Dedifferentiated amniotic fluid mesenchymal stem cell (primary cell): Measurements from ENCODE around the gene EPB41L5.
"Not testable (repeated sequence)": the region's sequence is repeated elsewhere in the genome, so short reads cannot be mapped to it uniquely, and the experiment has no call there.

Source experiments
- DNase-seq: peaks from one replicate; pipeline ENCODE4 v3.0.0-alpha.2; 2016; ENCODE audit errors: extremely low spot score

EPB41L5 gene

DNA sequence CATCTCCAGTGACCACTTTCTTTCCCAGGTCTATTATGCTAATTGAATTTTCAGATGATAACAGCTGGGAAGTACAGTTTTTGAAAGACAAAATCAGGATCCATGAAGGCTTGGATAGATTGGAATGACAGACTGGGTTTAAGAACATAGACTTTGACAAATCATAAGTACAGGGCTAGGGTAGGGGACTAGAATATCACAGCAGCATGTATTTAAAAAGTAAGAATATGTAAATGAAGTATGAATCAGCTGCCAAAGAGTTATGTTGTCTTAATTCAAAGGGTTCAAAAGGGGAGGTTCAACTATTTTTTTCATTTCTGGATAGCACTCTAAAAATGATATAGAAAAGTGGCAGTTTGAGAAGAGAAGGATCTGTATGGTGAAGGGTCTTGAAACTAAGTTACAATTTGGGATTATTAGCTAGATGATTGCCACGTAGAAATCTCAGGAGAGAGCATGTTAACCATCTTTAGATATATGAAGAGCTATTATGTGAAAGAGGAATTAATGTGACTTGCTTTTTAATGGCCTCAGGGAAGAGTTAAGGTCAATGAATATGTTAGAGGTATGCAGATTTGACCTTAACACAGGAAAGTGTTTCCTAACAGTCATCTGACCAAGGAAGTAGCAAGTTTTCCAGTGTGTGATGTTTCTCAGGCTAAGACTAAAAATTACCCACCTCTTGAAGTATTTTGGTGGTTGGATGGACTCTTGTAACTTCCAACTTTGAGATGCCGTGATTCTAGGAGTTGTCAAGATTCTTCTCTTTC is 128.6 kb downstream of the EPB41L5 start:
- no peak for DNase-seq

DNA sequence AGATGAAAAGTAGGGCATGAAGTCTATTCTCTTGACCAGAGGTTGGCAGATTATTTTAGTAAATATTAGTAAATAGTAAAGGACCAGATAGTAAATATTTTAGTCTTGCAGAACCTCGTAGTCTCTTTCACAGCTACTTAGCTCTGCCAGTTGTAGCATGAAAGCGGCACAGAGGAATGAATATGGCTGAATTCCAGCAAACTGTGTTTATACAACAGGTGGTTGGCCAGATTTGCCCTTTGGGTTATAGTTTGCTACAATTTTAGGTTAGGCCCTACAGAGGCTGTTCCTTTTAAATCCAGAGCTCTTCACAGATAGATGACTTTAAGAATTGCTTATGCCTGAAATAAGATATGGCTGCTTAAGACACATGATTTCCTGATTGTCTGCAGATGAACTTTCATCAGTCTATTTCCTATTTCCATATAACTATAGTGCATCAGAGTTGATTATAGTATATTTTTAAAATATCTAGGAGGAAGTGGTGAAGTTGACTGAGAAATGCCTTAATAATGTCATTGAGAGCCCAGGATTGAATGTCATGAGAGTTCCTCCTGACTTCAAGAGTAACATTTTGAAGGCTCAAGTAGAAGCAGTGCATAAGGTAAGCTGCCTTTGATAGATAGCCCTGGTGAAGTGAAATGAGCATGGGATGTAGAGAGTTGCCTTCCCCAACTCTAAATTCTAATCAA is 129.8 kb downstream of the EPB41L5 start:
- DNase-seq = no peak

DNA sequence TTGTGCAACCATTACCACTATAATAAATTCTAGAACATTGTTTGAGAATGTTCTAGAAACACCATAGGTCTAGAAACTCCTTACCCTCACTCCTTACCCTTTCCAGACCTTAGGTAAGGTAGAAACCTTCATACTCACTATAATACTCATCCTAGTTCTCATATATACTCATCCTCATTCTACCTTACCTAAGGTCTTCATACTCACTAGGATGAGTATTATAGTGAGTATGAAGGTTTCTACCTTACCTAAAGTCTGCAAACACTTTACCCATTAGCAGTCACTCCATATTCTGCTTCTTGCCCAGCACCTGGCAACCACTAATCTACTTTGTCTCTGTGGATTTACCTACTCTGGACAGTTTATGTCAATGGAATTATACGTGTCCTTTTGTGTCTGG is 135.4 kb downstream of the EPB41L5 start:
- no peak for DNase-seq

DNA sequence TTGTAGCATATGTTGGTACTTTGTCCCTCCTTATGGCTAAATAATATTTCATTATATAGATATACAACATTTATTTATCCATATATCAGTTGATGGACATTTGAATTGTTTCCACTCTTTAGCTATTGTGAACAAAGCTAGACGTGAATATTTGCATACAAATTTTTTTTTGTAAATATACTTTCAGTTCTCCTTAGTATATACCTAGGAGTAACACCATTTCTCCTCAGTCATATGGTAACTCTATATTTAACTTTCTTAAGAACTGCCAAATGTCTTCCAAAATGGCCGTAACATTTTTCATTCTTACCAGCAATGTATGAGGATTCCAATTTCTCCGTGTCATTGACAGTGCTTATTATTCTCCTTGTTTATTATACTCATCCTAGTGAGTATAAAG is 135.8 kb downstream of the EPB41L5 start:
- no peak for DNase-seq

DNA sequence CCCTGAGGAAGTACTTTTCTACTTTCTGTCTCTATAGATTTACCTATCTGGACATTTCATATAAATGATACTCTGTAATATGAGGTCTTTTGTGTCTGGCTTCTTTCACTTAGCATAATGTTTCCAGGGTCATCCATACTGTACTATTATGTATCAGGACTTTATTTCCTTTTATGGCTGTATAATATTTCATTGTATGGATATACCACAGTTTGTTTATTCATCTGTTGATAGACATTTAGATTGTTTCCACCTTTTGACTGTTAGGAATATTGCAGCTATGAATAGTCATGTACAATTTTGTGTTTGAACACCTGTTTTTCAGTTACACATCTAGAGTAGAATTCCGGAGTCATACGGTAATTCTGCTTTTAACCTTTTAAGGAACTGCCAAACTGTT is 136.5 kb downstream of the EPB41L5 start:
- DNase-seq = no peak

DNA sequence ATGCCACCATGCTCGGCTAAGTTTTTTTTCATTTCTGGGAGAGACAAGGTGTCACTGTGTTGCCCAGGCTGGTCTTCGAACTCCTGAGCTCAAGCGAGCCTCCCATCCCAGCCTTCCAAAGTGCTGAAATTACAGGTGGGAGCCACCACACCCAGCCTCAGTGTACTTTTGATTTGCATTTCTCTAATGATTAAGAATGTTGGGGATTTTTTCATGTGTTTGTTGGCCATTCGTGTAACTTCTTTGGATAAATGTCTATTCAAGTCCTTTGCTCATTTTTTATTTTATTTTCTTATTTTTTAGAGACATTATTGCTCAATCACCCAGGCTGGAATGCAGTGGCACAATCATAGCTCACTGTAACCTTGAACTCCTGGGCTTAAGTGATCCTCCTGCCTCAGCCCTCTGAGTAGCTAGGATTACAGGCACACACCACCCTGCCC is 137.2 kb downstream of the EPB41L5 start:
- no peak for DNase-seq

DNA sequence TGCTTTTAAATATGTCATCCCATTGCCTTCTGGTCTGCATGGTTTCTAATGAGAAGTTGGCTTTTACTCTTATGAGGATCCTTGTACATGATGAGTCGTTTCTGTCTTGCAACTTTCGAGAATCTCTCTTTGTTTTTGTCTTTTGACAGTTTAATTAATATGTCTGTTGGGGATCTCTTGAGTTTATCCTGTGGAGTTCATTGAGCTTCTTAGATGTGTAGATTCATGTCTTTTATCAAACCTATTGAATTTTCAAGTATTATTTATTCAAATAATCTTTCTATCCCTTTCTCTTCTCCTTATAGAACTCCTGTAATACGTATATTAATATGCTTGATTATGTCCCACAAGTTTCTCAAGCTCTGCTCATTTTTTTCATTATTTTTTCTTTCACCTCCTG is 142.4 kb downstream of the EPB41L5 start:
- DNase-seq = no peak

DNA sequence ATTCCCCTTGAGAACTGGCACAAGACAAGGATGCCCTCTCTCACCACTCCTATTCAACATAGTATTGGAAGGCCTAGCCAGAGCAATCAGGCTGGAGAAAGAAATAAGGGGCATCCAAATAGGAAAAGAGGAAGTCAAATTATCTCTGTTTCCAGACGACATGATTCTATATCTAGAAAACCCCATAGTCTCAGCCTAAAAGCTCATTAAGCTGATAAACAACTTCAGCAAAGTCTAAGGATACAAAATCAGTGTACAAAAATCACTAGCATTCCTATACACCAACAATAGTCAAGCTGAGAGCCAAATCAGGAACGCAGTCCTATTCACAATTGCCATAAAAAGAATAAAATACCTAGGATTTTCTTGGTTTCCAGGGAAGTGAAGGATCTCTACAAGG is 145.8 kb downstream of the EPB41L5 start:
- DNase-seq = not testable (repeated sequence)

DNA sequence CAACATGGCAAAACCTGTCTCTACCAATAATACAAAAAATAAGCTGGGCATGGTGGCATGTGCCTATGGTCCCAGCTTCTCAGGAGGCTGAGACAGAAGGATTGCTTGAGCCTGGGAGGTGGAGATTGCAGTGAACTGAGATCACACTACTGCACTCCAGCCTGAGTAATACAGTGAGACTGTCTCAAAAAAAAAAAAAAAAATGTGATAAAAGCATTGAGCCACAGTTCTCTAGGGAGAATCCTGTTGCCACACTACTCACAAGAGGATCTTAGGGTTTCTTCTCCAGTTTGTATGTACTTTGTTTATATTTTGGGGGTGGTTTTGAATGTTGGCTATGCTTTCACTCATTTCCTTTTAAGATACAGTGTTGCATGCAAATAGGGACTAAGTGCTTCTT is 148.3 kb downstream of the EPB41L5 start:
- no peak for DNase-seq

DNA sequence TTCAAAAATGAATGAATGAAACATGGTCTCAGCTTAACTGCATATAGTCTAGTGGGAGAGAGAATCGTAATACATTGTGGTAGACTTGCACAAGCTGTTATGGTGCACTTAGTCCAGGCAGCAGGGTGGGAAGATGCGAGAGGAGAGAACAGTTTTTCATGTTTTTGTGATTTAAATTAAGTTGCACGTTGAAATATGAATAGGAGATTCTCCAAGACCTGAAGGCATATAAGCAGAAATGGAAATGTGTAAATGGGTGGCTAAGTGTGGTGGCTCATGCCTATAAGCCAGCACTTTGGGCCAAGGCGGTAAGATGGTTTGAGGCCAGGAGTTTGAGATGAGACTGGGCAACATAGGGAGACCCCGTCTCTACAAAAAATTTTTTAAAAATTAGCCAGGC is 149.8 kb downstream of the EPB41L5 start:
- no peak for DNase-seq

DNA sequence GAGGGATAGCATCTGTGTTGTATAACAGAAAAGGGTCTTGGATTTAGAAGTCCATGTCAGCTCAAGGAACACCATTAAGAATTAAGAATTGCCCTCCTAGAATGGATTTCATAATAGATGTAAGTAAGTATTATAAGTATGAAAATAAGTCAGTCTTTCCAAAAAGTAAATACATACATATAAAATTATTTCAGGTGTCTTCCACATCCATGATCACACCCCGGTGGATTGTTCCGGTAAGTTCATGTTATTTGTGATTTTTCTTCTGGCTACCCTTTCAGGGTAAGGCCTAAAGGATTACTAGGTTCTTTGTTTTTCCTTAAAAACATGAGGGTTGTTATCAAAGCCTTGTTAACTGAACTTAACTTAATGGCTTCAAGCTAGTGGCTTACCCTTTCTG is 154.4 kb downstream of the EPB41L5 start:
- DNase-seq = no peak

DNA sequence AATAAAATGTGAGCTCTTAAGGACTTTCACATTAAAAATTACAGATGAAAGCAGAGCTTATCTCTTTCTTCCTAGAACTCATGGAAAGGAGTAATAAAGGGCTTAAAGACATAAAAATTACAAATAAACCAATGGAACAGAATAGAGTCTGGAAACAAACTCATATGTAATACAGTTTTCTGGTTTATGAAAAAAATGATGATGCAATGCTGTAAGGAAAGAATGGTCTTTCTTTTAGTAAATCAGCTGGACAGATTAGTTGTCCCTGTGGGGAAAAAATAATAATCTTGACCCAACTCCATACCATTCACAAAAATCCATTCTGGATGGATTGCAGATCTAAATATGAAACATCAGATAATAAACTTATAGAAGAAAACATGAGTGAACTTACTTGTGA is 156.1 kb downstream of the EPB41L5 start:
- no peak for DNase-seq

DNA sequence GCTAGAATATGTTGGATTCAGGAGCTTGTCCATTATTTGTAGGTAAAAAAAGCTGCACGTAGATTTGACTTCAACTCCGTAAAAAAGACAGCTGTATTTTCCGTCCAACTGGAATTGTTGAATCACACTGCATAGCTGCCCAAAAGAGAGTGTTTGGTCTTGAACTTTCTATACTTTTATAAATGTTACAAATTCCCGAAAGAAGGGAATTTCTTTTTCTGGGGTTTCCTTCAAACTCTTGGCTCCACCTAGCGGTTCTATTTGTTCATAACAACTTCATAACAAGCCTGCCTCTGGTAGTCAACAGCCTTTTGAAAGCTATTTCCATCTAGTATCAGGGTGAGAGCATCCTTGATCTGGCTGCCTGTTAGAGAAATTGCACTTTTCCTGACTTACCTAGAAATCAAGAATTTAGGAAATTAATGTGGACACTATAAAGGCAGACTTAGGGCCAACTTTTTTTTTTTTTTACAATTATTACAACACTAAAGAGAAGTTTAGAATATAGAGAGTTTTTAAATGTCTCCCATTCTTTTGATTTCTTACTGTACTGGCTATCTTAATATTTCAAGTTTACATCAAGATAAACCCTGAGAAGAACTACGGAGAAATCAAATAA is 162.2 kb downstream of the EPB41L5 start:
- DNase-seq = peak; percentile 75

DNA sequence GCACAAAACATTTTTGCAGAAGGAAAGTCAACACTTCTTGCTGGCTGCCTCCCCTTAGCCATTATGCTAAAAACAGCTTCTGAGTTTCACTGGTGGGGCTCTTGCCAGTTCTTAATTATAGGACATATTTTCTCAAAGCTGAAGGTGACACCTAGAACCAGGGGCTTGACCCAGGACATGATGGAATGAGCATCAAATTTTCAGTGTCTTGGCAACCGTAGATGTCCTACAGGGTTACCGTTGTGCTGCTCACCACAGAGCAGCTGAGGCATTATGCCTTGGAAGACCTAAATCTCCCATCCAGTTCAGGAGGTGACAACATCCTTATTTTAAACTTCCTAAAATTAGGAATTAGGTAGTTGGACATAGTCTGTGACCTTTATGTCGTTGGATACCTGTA is 163.6 kb downstream of the EPB41L5 start:
- no peak for DNase-seq

DNA sequence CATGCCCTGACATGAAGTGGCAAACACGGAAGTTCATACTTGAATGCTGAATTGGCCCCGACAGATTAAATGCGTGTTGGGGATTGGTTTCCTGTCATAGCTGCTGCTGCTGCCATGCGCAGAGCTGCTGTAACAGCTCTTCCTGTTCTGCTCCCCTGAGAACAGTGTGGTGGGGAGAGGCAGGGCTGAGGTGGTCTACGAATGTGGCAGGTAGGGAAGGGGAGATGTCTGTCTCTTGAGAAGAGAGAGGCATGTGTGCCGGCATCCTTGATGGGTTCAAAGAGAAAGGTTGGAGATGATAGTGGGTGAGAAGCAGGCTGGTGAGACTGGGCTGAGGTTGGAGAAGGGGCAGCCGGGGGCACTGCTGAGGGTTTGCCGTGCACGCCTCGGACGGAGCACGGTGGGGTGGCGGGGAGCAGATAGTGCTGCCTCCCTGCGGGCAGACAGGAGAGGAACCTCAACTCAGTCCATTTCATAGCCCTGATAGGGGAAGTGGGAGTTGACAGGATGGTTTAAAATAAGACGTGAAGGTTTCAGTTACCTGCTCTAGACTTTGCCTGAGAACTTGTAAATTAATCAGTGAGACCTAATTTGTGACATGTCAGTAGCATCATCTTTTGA is 164.2 kb downstream of the EPB41L5 start:
- no peak for DNase-seq

DNA sequence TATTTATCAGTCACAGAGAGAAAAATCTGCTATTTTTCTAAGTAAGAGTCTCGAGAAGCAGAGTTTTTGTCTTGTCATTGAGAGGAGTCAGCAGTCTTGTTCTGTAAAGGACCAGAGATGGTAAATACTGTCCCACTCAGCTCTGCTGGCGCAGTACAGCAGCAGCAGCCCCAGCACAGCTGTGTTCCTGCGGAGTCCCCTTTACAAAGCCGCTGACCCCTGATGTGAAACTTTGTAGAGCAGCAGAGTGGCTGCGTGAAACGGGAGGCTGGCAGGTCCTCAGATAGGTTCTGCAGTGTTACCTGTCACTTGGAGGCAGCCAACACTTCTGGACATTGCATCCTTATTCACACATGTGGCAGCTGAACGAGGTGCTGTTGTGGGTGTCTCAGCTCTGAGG is 165.1 kb downstream of the EPB41L5 start:
- DNase-seq = no peak

DNA sequence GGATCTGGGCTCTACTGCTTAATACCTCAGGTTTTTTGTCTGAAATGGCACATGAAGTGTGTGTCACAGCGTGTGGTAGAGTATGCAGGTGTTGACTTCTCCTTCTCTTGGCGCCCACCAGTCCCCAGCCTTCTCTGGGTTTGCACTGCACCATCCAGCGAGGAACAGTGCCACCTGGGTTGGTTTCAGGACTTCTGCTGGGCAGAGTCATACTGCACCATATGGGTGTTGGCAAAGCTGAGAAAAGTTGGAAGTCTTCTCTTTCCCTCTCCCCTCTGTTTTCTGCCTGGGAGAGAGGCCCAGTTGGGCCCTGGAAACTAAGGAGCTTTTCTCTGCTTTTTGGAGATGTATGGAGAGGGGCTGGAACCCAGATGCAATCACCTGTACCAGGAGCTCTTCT is 166.5 kb downstream of the EPB41L5 start:
- no peak for DNase-seq

DNA sequence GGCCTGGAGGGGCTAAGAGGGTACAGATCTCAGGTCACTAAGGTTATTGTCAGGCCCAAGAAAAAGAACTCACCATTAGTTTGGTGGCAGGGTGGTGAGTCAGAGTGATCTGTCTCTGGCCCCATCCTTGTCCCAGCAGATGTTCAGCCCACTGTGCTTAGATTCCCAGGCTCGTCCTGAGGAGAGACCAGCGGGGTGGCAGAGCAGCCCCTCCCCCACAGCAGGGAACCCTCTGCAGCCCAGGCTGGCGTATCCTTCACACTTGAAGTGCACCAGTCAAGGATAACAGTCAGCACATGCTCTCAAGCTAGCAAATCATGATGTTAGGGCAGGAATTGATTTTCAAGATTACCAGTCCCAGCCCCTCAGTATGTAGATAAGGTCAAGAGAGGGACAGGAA is 167.2 kb downstream of the EPB41L5 start:
- no peak for DNase-seq

DNA sequence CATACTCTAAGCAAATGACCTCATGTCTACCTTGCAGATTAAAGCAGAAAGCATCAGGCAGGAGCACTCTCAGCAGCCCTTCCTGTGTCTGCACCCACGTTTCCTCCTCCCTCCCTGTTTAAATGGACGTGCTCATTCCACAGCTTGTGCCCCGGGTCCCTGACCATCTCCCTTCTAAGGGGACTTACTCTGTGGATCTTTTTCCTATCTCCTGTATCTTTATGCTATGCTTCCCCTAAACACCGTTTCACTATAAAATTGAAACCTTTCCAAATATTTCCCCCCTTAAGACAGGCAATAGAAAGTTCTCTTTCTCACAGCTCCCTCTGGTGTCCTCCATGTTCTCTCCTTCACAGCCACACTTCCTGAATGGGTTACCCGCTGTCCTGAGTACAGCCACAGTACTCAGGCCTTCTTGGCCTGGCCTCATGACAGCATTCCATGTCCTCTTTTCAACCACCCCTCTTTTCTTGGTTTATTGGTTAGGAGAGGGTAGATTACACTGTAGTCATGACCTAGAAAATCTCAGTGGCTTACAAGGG is 169.2 kb downstream of the EPB41L5 start:
- no peak for DNase-seq

DNA sequence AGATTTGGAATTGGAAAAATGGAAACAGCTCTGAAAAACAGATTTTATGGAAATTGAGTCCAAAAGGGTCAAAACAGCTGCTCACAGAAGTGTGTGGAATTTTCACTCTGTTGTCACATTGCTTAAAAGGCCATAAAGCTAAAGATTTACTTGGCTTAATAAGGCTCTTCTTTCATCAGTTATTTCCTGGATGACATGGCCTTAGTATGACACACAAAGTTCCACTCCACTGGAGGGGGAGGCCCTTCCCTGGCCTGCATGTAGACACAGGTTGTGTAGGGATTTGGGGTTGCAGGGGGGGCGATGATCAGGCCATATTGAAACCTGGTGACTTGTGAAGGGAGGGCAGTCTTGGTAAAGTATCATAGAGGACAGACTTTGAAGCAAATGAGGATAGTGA is 176.3 kb downstream of the EPB41L5 start:
- DNase-seq = no peak

DNA sequence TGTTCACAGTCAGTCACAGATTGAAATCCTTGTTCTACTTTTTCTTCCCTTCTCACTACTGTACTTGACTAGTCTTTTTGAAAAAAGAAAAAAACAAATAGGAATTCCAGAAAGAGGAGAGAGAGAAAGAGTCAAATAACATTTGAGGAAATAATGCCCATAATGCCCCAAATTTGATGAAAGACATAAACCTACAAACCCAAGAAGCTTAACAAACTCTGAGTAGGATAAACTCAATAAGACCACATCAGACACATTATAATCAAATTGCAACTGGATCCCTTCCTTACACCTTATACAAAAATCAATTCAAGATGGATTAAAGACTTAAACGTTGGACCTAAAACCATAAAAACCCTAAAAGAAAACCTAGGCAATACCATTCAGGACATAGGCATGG is 179.4 kb downstream of the EPB41L5 start:
- no peak for DNase-seq

DNA sequence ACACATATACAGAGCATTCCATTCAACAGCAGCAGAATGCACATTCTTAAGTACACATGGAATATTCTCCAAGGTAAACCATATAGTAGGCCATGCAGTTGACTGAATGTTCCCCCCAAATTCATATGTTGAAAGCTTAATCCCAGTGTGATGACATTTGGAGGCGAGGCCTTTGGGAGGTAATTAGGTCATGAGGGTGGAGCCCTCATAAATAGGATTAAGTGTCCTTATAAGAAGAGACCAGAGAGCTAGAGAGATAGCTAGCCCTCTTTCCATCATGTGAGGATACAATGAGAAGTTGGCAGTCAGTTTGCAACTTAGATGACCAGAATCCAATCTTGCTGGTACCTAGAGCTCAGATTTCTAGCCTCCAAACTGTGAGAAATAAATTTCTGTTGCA is 182.7 kb downstream of the EPB41L5 start:
- DNase-seq = no peak
